ENCODE measurements around the gene APBA2. TPM values are rescaled to one million over a fixed set of nuclear protein-coding genes. Genes with fewer than 3 reads are reported as not detected.

APBA2 gene
- total RNA-seq, 4 donors from 2014 or later = 7.2 to 33.8 (median 8.8) TPM

DNA sequence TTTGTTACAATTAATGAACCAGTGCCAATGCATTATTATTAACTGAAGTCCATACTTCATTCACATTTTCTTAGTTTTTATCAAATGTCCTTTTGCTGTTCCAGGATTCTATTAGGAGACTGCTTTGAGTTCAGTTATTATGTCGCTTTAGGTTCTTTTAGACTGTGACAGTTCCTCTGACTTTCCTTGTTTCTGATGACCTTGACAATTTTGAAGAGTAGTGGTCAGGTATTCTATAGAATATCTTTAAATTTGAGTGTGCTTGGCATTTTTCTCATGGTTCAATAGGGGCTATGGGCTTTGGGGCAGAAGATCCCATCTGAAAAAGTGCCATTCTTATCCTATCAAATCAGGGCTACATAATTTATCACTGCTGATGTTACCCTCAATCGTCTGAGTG lies 126.3 kb downstream of the APBA2 start:
- no peaks in the 10 kb centered on the region for H3K27me3 ChIP-seq
- no peaks in the 10 kb centered on the region for H3K4me1 ChIP-seq
- TF ChIP-seq, protein P1, sequence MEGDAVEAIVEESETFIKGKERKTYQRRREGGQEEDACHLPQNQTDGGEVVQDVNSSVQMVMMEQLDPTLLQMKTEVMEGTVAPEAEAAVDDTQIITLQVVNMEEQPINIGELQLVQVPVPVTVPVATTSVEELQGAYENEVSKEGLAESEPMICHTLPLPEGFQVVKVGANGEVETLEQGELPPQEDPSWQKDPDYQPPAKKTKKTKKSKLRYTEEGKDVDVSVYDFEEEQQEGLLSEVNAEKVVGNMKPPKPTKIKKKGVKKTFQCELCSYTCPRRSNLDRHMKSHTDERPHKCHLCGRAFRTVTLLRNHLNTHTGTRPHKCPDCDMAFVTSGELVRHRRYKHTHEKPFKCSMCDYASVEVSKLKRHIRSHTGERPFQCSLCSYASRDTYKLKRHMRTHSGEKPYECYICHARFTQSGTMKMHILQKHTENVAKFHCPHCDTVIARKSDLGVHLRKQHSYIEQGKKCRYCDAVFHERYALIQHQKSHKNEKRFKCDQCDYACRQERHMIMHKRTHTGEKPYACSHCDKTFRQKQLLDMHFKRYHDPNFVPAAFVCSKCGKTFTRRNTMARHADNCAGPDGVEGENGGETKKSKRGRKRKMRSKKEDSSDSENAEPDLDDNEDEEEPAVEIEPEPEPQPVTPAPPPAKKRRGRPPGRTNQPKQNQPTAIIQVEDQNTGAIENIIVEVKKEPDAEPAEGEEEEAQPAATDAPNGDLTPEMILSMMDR (IDR thresholded peaks at IDR 0.05) = no peak
- no peak for TF ChIP-seq POLR2A (IDR thresholded peaks at IDR 0.05)
- no peak for DNase-seq
- H3K36me3 ChIP-seq = no peaks in the 10 kb centered on the region
- H3K9me3 ChIP-seq = no peaks in the 10 kb centered on the region
- H3K4me3 ChIP-seq = no peak overlapping the region
- no peak overlapping the region for H3K27ac ChIP-seq

DNA sequence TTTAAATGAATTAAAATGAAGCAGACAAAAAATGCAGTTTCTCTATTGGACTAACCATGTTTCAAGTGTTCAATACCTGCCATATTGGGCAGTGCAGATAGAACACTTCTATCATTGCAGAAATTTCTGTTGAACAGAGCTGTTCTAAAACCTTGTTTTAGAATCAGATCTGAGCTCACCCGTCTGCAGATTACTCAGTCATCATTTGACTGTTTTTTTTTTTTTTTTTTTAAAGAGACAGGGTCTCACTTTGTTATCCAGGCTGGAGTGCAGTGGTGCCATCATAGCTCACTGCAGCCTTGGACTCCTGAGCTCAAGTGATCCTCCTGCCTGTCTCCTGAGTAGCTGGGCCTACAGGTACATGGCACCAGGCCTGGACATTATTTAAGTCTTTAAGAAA lies 128.7 kb downstream of the APBA2 start:
- no peak for DNase-seq
- no peaks in the 10 kb centered on the region for H3K27me3 ChIP-seq
- no peak overlapping the region for H3K27ac ChIP-seq
- no peak overlapping the region for H3K4me3 ChIP-seq
- no peaks in the 10 kb centered on the region for H3K36me3 ChIP-seq
- no peaks in the 10 kb centered on the region for H3K4me1 ChIP-seq
- no peaks in the 10 kb centered on the region for H3K9me3 ChIP-seq
- TF ChIP-seq POLR2A (IDR thresholded peaks at IDR 0.05) = no peak
- TF ChIP-seq, protein P1 (IDR thresholded peaks at IDR 0.05) = no peak

DNA sequence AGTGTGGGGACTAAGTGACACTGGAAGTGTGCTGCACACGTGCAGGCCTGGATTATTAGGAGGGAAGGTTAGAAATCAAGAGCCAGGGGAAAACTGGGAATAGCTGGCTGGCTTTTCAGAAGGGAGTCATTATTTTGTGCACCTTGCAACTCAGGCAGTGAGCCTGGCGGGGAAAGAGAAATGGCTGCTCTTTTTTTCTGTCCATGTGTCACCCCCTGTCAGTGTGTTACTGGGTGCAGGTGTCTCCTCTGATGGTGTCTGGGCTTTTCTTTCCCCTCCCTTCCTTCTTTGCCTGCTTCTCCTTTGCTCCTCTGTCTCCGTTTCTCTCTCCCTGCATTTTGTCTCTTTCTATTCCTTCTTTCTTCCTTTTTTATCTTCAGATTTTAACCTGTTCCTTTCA lies 130.7 kb downstream of the APBA2 start:
- no peaks in the 10 kb centered on the region for H3K9me3 ChIP-seq
- H3K27me3 ChIP-seq = no peaks in the 10 kb centered on the region
- H3K4me3 ChIP-seq = no peak overlapping the region
- no peaks in the 10 kb centered on the region for H3K4me1 ChIP-seq
- TF ChIP-seq, protein P1 (IDR thresholded peaks at IDR 0.05) = no peak
- TF ChIP-seq POLR2A (IDR thresholded peaks at IDR 0.05) = no peak
- no peak for DNase-seq
- H3K27ac ChIP-seq = no peak overlapping the region
- H3K36me3 ChIP-seq = no peaks in the 10 kb centered on the region

DNA sequence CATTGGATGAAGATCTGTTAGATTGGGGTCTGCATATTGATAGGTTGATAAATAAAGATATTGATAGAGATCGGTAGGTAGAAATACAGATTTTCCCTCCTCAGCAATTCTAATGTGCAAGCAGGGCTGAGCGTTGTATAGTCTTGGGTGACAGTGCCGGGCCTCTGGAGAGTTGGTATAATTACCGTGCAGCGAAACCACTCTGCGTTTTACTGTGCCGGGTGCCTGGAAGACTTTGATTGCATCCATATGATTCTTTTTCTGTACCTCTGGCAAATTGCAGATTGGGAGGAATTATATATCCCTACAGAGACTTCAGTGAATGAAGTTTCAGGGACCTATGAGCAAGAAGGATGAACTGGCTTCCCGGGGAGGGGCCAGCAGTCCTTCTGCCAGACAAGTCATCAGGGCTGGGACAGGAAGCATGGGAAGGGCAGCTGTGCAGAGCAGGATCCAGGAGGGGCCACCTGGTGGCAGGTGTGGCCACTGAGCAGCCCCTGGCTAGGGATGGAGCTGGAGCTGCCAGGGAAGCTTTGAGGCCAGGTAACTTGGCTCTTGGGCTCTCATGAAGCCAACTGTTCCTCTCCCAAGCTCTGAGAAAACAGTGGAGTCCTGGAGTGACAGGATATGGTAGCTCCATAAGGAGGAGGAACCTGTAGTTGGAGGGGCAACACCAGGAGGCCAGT lies 132.5 kb downstream of the APBA2 start:
- Histone ChIP-seq H3K27ac (no peak overlapping the region), H3K36me3 (no peaks in the 10 kb centered on the region), H3K27me3 (no peaks in the 10 kb centered on the region), H3K9me3 (no peaks in the 10 kb centered on the region), H3K4me3 (no peak overlapping the region), H3K4me1 (no peaks in the 10 kb centered on the region)
- DNase-seq = no peak
- no peak for TF ChIP-seq POLR2A (IDR thresholded peaks at IDR 0.05)
- TF ChIP-seq, protein P1 (IDR thresholded peaks at IDR 0.05) = no peak

DNA sequence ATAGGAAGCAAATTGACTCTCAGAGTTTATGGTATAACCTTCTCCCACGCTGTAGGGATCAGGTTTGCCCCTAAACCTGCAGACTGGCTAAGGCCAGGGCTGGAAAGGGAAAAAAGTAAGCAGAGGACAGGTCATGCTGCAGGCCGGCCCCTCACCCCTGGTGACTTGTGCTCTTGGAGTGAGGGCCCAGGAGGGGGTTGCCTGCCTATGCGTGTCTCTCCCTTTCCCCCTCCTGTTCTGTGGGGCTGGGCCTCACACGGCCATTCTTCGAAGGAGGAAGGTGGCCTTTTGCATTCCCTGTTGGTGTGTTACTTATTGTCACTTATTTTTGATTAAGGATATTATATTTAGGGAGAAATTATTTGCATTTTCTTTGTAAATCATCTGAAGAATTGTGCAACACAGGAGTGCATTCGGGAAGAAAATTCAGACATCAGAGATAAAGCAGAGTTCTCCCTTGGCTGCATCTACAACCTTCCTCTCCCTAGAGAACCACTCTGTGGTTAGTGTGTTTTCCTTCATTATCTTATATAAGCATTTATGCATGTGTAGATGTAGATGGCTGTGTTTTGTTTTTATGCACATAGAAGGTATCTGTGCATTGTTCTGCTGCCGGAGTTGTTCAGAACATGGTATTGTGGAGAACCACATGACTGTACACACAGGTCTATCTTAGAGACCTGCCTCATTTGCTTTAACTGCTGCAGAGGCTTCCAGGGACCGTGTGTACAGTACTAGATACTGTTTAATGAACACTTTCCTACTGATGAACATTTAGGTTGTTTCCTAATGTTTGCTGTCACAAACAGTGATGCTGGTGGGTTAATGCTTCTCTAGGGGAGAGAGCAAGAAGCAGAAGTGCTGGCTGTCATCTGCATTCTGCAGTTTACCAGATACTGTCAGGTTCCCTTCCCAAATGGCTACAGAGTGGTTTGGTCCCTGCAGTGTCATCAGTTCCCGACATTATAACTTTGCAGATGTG lies 133.5 kb downstream of the APBA2 start:
- no peak overlapping the region for H3K27ac ChIP-seq
- no peaks in the 10 kb centered on the region for H3K9me3 ChIP-seq
- DNase-seq = no peak
- H3K36me3 ChIP-seq = no peaks in the 10 kb centered on the region
- H3K4me1 ChIP-seq = no peaks in the 10 kb centered on the region
- no peaks in the 10 kb centered on the region for H3K27me3 ChIP-seq
- H3K4me3 ChIP-seq = no peak overlapping the region
- TF ChIP-seq, protein P1 (IDR thresholded peaks at IDR 0.05) = no peak
- no peak for TF ChIP-seq POLR2A (IDR thresholded peaks at IDR 0.05)
